ENCODE measurements around the gene BACH2. TPM values are rescaled to one million over a fixed set of nuclear protein-coding genes. Genes with fewer than 3 reads are reported as not detected.
A peak's percentile ranks its signal among the peaks of the same experiment; 100 is the strongest.

Gene BACH2
- total and polyA plus RNA-seq, 7 experiments from 2014 or later = 24.8 to 193 (median 117) TPM

DNA sequence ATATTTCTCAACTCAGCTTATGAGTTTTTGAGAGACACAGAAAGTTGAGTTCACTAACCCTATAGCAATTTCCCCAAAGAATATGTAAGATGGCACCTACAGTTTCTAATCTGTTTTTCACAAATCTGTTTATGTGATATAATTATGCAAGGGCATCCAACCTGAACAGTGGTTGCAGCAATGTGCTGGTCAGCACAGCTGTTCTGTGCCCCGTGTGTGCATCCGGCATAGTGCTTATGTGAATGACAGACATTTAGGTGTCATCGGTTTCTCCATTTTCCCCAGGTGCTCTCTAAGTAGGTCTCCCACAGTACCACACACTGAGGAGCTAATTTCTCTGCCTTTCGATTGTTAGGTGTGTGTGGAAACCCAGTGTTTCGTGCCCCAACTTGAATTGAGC is 7.7 kb upstream of the BACH2 start:
- Histone ChIP-seq H3K27me3 (ENCODE audit: control insufficient read depth in 2 of 2, insufficient read depth in 2 of 2, low read length in 2 of 2) (no peaks in the 10 kb centered on the region), H3K36me3 (ENCODE audit: control insufficient read depth in 2 of 3, insufficient read depth in 3 of 3, low read length in 3 of 3) (no peaks in the 10 kb centered on the region), H3K4me1 (ENCODE audit: control insufficient read depth in 2 of 2, insufficient read depth in 2 of 2, low read length in 2 of 2) (no peaks in the 10 kb centered on the region), H3K9me3 (ENCODE audit: control insufficient read depth in 2 of 3, low read length in 3 of 3) (no peaks in the 10 kb centered on the region), H3K4me3 (ENCODE audit: low read length) (no peak overlapping the region), H3K27ac (ENCODE audit: low read depth, low read length) (no peak overlapping the region)
- Mint-ChIP-seq H3K36me3 (peaks cover 0 to 10% (median 0%) of the 10 kb centered on the region in 5 donors), H3K27me3 (peaks cover 0 to 63% (median 0%) of the 10 kb centered on the region in 5 donors), H3K27ac (no peak overlapping the region), H3K9me3 (peaks cover 0 to 3% (median 0%) of the 10 kb centered on the region in 11 donors), H3K4me3 (no peak overlapping the region), H3K4me1 (peaks cover 4 to 38% (median 27%) of the 10 kb centered on the region in 7 donors)
- ATAC-seq = peak; percentile 32
- intact Hi-C loops (cut with micrococcal nuclease) = no loop called here
- POLR2A ChIA-PET = interaction anchor here (0.7 kb wide), 1 partner anchor 10 kb away, joined by 3 read pairs; no protein-coding TSS in a partner anchor
- CTCF ChIA-PET = interaction anchor here (1.1 kb wide), 1 partner anchor 89 kb away, joined by 4 read pairs; no protein-coding TSS in a partner anchor
- no peak for DNase-seq

GRCh38 chr6:90303039-90303438 is 6.4 kb upstream of the BACH2 start:
- Histone ChIP-seq H3K36me3 (ENCODE audit: control insufficient read depth in 2 of 3, insufficient read depth in 3 of 3, low read length in 3 of 3) (no peaks in the 10 kb centered on the region), H3K27ac (ENCODE audit: low read depth, low read length) (no peak overlapping the region), H3K4me1 (ENCODE audit: control insufficient read depth in 2 of 2, insufficient read depth in 2 of 2, low read length in 2 of 2) (no peaks in the 10 kb centered on the region), H3K9me3 (ENCODE audit: control insufficient read depth in 2 of 3, low read length in 3 of 3) (no peaks in the 10 kb centered on the region), H3K4me3 (ENCODE audit: low read length) (no peak overlapping the region), H3K27me3 (ENCODE audit: control insufficient read depth in 2 of 2, insufficient read depth in 2 of 2, low read length in 2 of 2) (no peaks in the 10 kb centered on the region)
- intact Hi-C loops (cut with micrococcal nuclease) = no loop called here
- ATAC-seq (no peak), DNase-seq (no peak)
- Mint-ChIP-seq H3K4me3 (no peak overlapping the region), H3K27me3 (peaks cover 0 to 70% (median 0%) of the 10 kb centered on the region in 5 donors), H3K9me3 (peaks cover 0 to 3% (median 0%) of the 10 kb centered on the region in 11 donors), H3K4me1 (peaks cover 7 to 43% (median 31%) of the 10 kb centered on the region in 7 donors), H3K36me3 (peaks cover 0 to 10% (median 0%) of the 10 kb centered on the region in 5 donors), H3K27ac (peak overlapping the region in 2 of 9 donors; percentile 23 to 37)
- POLR2A ChIA-PET = no interaction called here
- CTCF ChIA-PET = interaction anchor here (1.1 kb wide), 1 partner anchor 90 kb away, joined by 4 read pairs; no protein-coding TSS in a partner anchor

- H3K9me3 Mint-ChIP-seq = peaks cover 0 to 3% (median 0%) of the 10 kb centered on the region in 11 donors
- CTCF ChIA-PET = no interaction called here
Measured at GRCh38 chr6:90302320-90302719, 5.7 kb upstream of the BACH2 start.

GRCh38 chr6:90301816-90302215 is 5.2 kb upstream of the BACH2 start:
- no peaks in the 10 kb centered on the region for H3K9me3 ChIP-seq (ENCODE audit: control insufficient read depth in 2 of 3, low read length in 3 of 3)
- no peak overlapping the region for H3K4me3 ChIP-seq (ENCODE audit: low read length)
- H3K4me3 Mint-ChIP-seq = peak overlapping the region in 2 of 10 donors; percentile 4 to 20
- H3K36me3 Mint-ChIP-seq = peaks cover 0 to 10% (median 0%) of the 10 kb centered on the region in 5 donors
- H3K27ac ChIP-seq (ENCODE audit: low read depth, low read length) = no peak overlapping the region
- POLR2A ChIA-PET = no interaction called here
- no peak for DNase-seq
- H3K9me3 Mint-ChIP-seq = peaks cover 0 to 3% (median 0%) of the 10 kb centered on the region in 11 donors
- no peaks in the 10 kb centered on the region for H3K27me3 ChIP-seq (ENCODE audit: control insufficient read depth in 2 of 2, insufficient read depth in 2 of 2, low read length in 2 of 2)
- no peaks in the 10 kb centered on the region for H3K36me3 ChIP-seq (ENCODE audit: control insufficient read depth in 2 of 3, insufficient read depth in 3 of 3, low read length in 3 of 3)
- no peaks in the 10 kb centered on the region for H3K4me1 ChIP-seq (ENCODE audit: control insufficient read depth in 2 of 2, insufficient read depth in 2 of 2, low read length in 2 of 2)
- H3K4me1 Mint-ChIP-seq = peaks cover 10 to 51% (median 31%) of the 10 kb centered on the region in 7 donors
- CTCF ChIA-PET = no interaction called here
- peak overlapping the region in 4 of 9 donors; percentile 4 to 86 (median 64) for H3K27ac Mint-ChIP-seq
- ATAC-seq = no peak
- intact Hi-C loops (cut with micrococcal nuclease) = no loop called here
- H3K27me3 Mint-ChIP-seq = peaks cover 0 to 72% (median 0%) of the 10 kb centered on the region in 5 donors

More at GRCh38 chr6:90302320-90302719, 5.7 kb upstream of the BACH2 start:
- ATAC-seq (no peak), DNase-seq (peak in 1 of 9 donors; percentile 4)
- H3K27ac Mint-ChIP-seq = peak overlapping the region in 5 of 9 donors; percentile 4 to 86 (median 84)
- Histone ChIP-seq H3K4me3 (ENCODE audit: low read length) (no peak overlapping the region), H3K27ac (ENCODE audit: low read depth, low read length) (no peak overlapping the region), H3K36me3 (ENCODE audit: control insufficient read depth in 2 of 3, insufficient read depth in 3 of 3, low read length in 3 of 3) (no peaks in the 10 kb centered on the region), H3K4me1 (ENCODE audit: control insufficient read depth in 2 of 2, insufficient read depth in 2 of 2, low read length in 2 of 2) (no peaks in the 10 kb centered on the region), H3K27me3 (ENCODE audit: control insufficient read depth in 2 of 2, insufficient read depth in 2 of 2, low read length in 2 of 2) (no peaks in the 10 kb centered on the region), H3K9me3 (ENCODE audit: control insufficient read depth in 2 of 3, low read length in 3 of 3) (no peaks in the 10 kb centered on the region)
- peaks cover 10 to 50% (median 31%) of the 10 kb centered on the region in 7 donors for H3K4me1 Mint-ChIP-seq
- H3K36me3 Mint-ChIP-seq = peaks cover 0 to 10% (median 0%) of the 10 kb centered on the region in 5 donors
- intact Hi-C loops (cut with micrococcal nuclease) = no loop called here
- peak overlapping the region in 1 of 10 donors; percentile 4 for H3K4me3 Mint-ChIP-seq
- POLR2A ChIA-PET = no interaction called here
- H3K27me3 Mint-ChIP-seq = peaks cover 0 to 77% (median 0%) of the 10 kb centered on the region in 5 donors

DNA sequence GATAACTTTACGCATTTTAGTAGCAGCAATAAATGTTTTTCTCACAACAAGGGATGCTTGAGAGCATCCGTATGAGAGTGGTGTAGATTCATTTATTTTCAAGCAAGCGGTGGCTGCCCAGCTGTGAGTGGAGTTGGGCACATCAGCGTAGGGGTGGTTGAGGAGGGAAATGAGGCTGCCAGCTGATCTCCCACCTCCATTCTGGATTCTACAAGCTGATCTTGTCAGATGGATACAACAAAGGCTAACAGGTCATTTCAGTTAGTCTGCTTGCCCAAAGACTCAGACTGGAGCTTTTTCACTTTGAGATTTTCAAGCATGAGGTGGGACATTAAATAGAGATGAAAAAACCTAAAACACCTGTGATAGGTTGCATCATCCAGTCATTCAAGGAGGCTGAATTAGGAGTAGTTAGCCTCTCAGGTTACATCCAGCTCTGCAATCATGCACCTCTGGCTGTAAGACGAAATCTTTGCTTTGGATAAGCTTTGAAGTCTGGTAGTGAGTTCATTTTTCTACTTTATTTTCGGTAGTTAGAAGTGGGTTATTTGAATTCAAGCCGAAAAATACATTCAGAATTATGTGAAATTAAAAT is 1.9 kb upstream of the BACH2 start:
- CTCF ChIA-PET = interaction anchor here (0.6 to 2.3 kb wide), 5 partner anchors 94 to 358 kb away, joined by 3 to 8 read pairs (median 3); no protein-coding TSS in a partner anchor
- H3K36me3 ChIP-seq (ENCODE audit: control insufficient read depth in 2 of 3, insufficient read depth in 3 of 3, low read length in 3 of 3) = peaks cover 0 to 14% (median 0%) of the 10 kb centered on the region in 3 experiments
- intact Hi-C loops (cut with micrococcal nuclease) = loop anchor here (5.0 kb wide), 2 partner anchors 54 to 181 kb away; no protein-coding TSS in a partner anchor
- no peak for ATAC-seq
- POLR2A ChIA-PET = interaction anchor here (0.9 to 4.1 kb wide), 6 partner anchors 12 to 95 kb away, joined by 3 to 54 read pairs (median 4); no protein-coding TSS in a partner anchor
- Mint-ChIP-seq H3K4me3 (peak overlapping the region in 7 of 10 donors; percentile 11 to 92 (median 57)), H3K4me1 (peaks cover 12 to 47% (median 30%) of the 10 kb centered on the region in 7 donors), H3K27me3 (peaks cover 0 to 46% (median 0%) of the 10 kb centered on the region in 5 donors), H3K36me3 (peaks cover 0 to 11% (median 0%) of the 10 kb centered on the region in 5 donors), H3K9me3 (peaks cover 0 to 3% (median 0%) of the 10 kb centered on the region in 11 donors), H3K27ac (peak overlapping the region in 8 of 9 donors; percentile 81 to 100 (median 90))
- DNase-seq = peak in 1 of 9 donors; percentile 1
- H3K4me3 ChIP-seq (ENCODE audit: low read length) = no peak overlapping the region
- H3K27ac ChIP-seq (ENCODE audit: low read depth, low read length) = peak overlapping the region; percentile 87
- H3K4me1 ChIP-seq (ENCODE audit: control insufficient read depth in 2 of 2, insufficient read depth in 2 of 2, low read length in 2 of 2) = peaks cover 6 to 7% of the 10 kb centered on the region in 2 donors
- no peaks in the 10 kb centered on the region for H3K9me3 ChIP-seq (ENCODE audit: control insufficient read depth in 2 of 3, low read length in 3 of 3)
- no peaks in the 10 kb centered on the region for H3K27me3 ChIP-seq (ENCODE audit: control insufficient read depth in 2 of 2, insufficient read depth in 2 of 2, low read length in 2 of 2)

DNA sequence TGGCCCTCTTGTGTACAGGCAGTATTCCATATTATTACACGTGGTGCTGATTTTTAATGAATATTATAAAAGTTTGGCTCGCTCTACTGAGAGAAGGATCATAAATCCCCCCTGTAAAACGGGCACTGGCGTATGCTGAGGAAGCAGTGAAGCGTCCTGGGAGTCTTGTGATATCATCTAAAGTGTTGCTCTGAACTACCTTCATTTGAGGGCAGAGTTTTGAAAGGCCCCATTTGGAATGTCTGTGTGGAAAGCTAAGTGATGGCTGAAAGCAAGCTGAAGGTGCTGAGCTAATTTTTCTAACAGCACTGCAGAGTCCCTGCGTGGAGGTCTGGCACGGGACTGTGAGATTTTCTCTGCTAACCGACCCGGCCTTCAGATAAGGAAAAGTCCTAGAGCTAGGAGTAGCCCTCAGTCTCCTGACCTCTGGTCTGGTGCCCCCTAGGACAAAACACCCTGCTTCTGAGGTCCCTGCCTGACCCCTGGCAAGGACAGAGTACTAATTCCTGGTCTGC is 1.3 kb upstream of the BACH2 start:
- DNase-seq = no peak
- peak overlapping the region; percentile 87 for H3K27ac ChIP-seq (ENCODE audit: low read depth, low read length)
- H3K36me3 ChIP-seq (ENCODE audit: control insufficient read depth in 2 of 3, insufficient read depth in 3 of 3, low read length in 3 of 3) = peaks cover 0 to 14% (median 0%) of the 10 kb centered on the region in 3 experiments
- peaks cover 0 to 40% (median 0%) of the 10 kb centered on the region in 5 donors for H3K27me3 Mint-ChIP-seq
- no peak overlapping the region for H3K4me3 ChIP-seq (ENCODE audit: low read length)
- peak overlapping the region; percentile 57 to 92 (median 79) for H3K4me3 Mint-ChIP-seq
- CTCF ChIA-PET = interaction anchor here (0.6 to 2.3 kb wide), 7 partner anchors 95 to 368 kb away, joined by 3 to 8 read pairs (median 3); no protein-coding TSS in a partner anchor
- intact Hi-C loops (cut with micrococcal nuclease) = loop anchor here (2.0 to 5.0 kb wide), 6 partner anchors 54 to 1217 kb away; partner anchors contain the start of genes CASP8AP2 (in 2 of the 2), MAP3K7 (in 1 of the 2) and PNRC1 (in 1 of the 2)
- H3K4me1 ChIP-seq (ENCODE audit: control insufficient read depth in 2 of 2, insufficient read depth in 2 of 2, low read length in 2 of 2) = peaks cover 7 to 13% of the 10 kb centered on the region in 2 donors
- H3K9me3 Mint-ChIP-seq = peaks cover 0 to 3% (median 0%) of the 10 kb centered on the region in 11 donors
- no peaks in the 10 kb centered on the region for H3K9me3 ChIP-seq (ENCODE audit: control insufficient read depth in 2 of 3, low read length in 3 of 3)
- POLR2A ChIA-PET = interaction anchor here (0.6 to 6.3 kb wide), 10 partner anchors 11 to 287 kb away, joined by 3 to 81 read pairs (median 4); no protein-coding TSS in a partner anchor
- H3K36me3 Mint-ChIP-seq = peaks cover 0 to 9% (median 0%) of the 10 kb centered on the region in 5 donors
- no peak for ATAC-seq
- peaks cover 6 to 47% (median 33%) of the 10 kb centered on the region in 7 donors for H3K4me1 Mint-ChIP-seq
- no peaks in the 10 kb centered on the region for H3K27me3 ChIP-seq (ENCODE audit: control insufficient read depth in 2 of 2, insufficient read depth in 2 of 2, low read length in 2 of 2)
- peak overlapping the region; percentile 16 to 100 (median 90) for H3K27ac Mint-ChIP-seq

All from naive thymus-derived CD4-positive, alpha-beta T cell (primary cell).